HEK293 (cell line): ENCODE measurements around the gene FRMD3.

Experiments
- CTCF ChIA-PET: fragments of 350-600 bp; formaldehyde crosslinking; extraction: SDS; loops from one replicate; lab custom pipeline; 2021; ENCODE audit warnings: antibody characterized with exemption; lab: Yijun Ruan, JAX
- POLR2A ChIA-PET: fragments of 300-600 bp; formaldehyde crosslinking; extraction: SDS; loops from one replicate; lab custom pipeline; 2020; ENCODE audit warnings: antibody characterized with exemption, inconsistent platforms; lab: Yijun Ruan, JAX
- H3K27ac ChIP-seq: fragments of 200-500 bp; sonication (Bioruptor generic); 2 replicates; pipeline ENCODE4 v1.5.1; 2014; ENCODE audit warnings: low read depth, low read length, control low read depth, inconsistent platforms; ENCODE audit errors: extremely low read depth
- H3K36me3 ChIP-seq, 2 experiments: fragments of 200-500 bp in 1 of 2; sonication (Bioruptor generic) in 1 of 2; 1 replicate in 1 of 2; 2 replicates in 1 of 2; pipeline ENCODE4 v1.5.1; 2014 to 2017; ENCODE audit warnings: inconsistent platforms in 2 of 2, low read length in 2 of 2; ENCODE audit not compliant: control insufficient read depth in 2 of 2, insufficient read depth in 1 of 2
- H3K4me1 ChIP-seq: fragments of 200-500 bp; sonication (Bioruptor generic); 2 replicates; pipeline ENCODE4 v1.5.1; 2014; ENCODE audit warnings: mild to moderate bottlenecking, low read length, inconsistent platforms; ENCODE audit not compliant: control insufficient read depth, insufficient read depth
- H3K4me3 ChIP-seq: 2 replicates; pipeline ENCODE4 v1.5.1; 2011; ENCODE audit warnings: low read depth, mild to moderate bottlenecking, control low read depth, low read length, moderate library complexity
- H3K9me3 ChIP-seq: fragments of 200-500 bp; sonication (Bioruptor generic); 2 replicates; pipeline ENCODE4 v1.5.1; 2014; ENCODE audit warnings: low read depth, low read length, inconsistent platforms; ENCODE audit not compliant: control insufficient read depth, insufficient read depth
- GFI1B ChIP-seq: fragments of 450-650 bp; formaldehyde crosslinking; IDR thresholded peaks from 2 replicates; pipeline ENCODE4 v1.5.1; 2016; ENCODE audit warnings: missing biosample characterization, missing genetic modification characterization
- KLF10 ChIP-seq: fragments of 450-650 bp; IDR thresholded peaks from 2 replicates; pipeline ENCODE4 v1.5.1; 2018; ENCODE audit warnings: missing biosample characterization, mild to moderate bottlenecking, missing genetic modification characterization
- REPIN1 ChIP-seq: fragments of 450-650 bp; formaldehyde crosslinking; IDR thresholded peaks from 2 replicates; pipeline ENCODE4 v1.5.1; 2017; ENCODE audit warnings: missing biosample characterization, missing genetic modification characterization, low read depth
- TCF7L2 ChIP-seq: IDR thresholded peaks from 2 replicates; pipeline ENCODE4 v1.6.1; 2011; ENCODE audit warnings: low read depth, mild to moderate bottlenecking, inconsistent platforms, low read length, moderate library complexity, borderline replicate concordance
- ZBTB21 ChIP-seq: fragments of 450-650 bp; formaldehyde crosslinking; IDR thresholded peaks from 2 replicates; pipeline ENCODE4 v1.5.1; 2017; ENCODE audit warnings: missing biosample characterization, missing genetic modification characterization
- ZFHX2 ChIP-seq: fragments of 450-650 bp; formaldehyde crosslinking; conservative IDR thresholded peaks from 2 replicates; pipeline ENCODE4 v1.5.1; 2016; ENCODE audit warnings: missing biosample characterization, missing genetic modification characterization
- ZNF133 ChIP-seq: fragments of 450-650 bp; formaldehyde crosslinking; IDR thresholded peaks from 2 replicates; pipeline ENCODE4 v1.5.1; 2016; ENCODE audit warnings: missing biosample characterization, missing genetic modification characterization
- ZNF266 ChIP-seq: fragments of 450-650 bp; formaldehyde crosslinking; IDR thresholded peaks from 2 replicates; pipeline ENCODE4 v1.5.1; 2016; ENCODE audit warnings: missing biosample characterization, missing genetic modification characterization, low read depth
- ZNF274 ChIP-seq, 2 experiments: fragments of 200-500 bp in 1 of 2; fragments of 450-650 bp in 1 of 2; sonication (Bioruptor generic) in 1 of 2; formaldehyde crosslinking in 1 of 2; IDR thresholded peaks; 2 replicates each; pipeline versions ENCODE4 v1.5.1 to v1.6.1; 2014 to 2016; ENCODE audit warnings: borderline replicate concordance in 1 of 2, inconsistent platforms in 1 of 2, low read length in 1 of 2, missing biosample characterization in 1 of 2, missing genetic modification characterization in 1 of 2
- ZNF292 ChIP-seq: fragments of 450-650 bp; formaldehyde crosslinking; IDR thresholded peaks from 2 replicates; pipeline ENCODE4 v1.5.1; 2016; ENCODE audit warnings: low read depth, missing biosample characterization, missing genetic modification characterization, borderline replicate concordance
- ZNF335 ChIP-seq: fragments of 450-650 bp; formaldehyde crosslinking; conservative IDR thresholded peaks from 2 replicates; pipeline ENCODE4 v1.5.1; 2016; ENCODE audit warnings: missing biosample characterization, missing genetic modification characterization
- ZNF404 ChIP-seq: fragments of 450-650 bp; formaldehyde crosslinking; IDR thresholded peaks from 2 replicates; pipeline ENCODE4 v1.5.1; 2017; ENCODE audit warnings: missing biosample characterization, missing genetic modification characterization
- ZNF416 ChIP-seq: fragments of 450-650 bp; formaldehyde crosslinking; IDR thresholded peaks from 2 replicates; pipeline ENCODE4 v1.5.1; 2016; ENCODE audit warnings: missing biosample characterization, missing genetic modification characterization
- ZNF521 ChIP-seq: fragments of 450-650 bp; formaldehyde crosslinking; IDR thresholded peaks from 2 replicates; pipeline ENCODE4 v1.5.1; 2017; ENCODE audit warnings: missing biosample characterization, mild to moderate bottlenecking, missing genetic modification characterization
- ZNF560 ChIP-seq: fragments of 450-650 bp; formaldehyde crosslinking; IDR thresholded peaks from 2 replicates; pipeline ENCODE4 v1.5.1; 2017; ENCODE audit warnings: missing biosample characterization, missing genetic modification characterization, borderline replicate concordance
- ZNF610 ChIP-seq: fragments of 450-650 bp; formaldehyde crosslinking; IDR thresholded peaks from 2 replicates; pipeline ENCODE4 v1.5.1; 2016; ENCODE audit warnings: missing biosample characterization, missing genetic modification characterization, borderline replicate concordance
- ZNF660 ChIP-seq: fragments of 450-650 bp; IDR thresholded peaks from 2 replicates; pipeline ENCODE4 v1.5.1; 2018; ENCODE audit warnings: missing biosample characterization, mild to moderate bottlenecking, missing genetic modification characterization
- ZNF747 ChIP-seq: fragments of 450-650 bp; formaldehyde crosslinking; IDR thresholded peaks from 2 replicates; pipeline ENCODE4 v1.5.1; 2016; ENCODE audit warnings: missing biosample characterization, missing genetic modification characterization
- ZNF785 ChIP-seq: fragments of 450-650 bp; formaldehyde crosslinking; IDR thresholded peaks from 2 replicates; pipeline ENCODE4 v1.5.1; 2016; ENCODE audit warnings: missing biosample characterization, missing genetic modification characterization
- TF ChIP-seq, protein P1 (sequence below): fragments of 450-650 bp; formaldehyde crosslinking; IDR thresholded peaks from 2 replicates; pipeline ENCODE4 v1.5.1; 2016; ENCODE audit warnings: missing biosample characterization, missing genetic modification characterization, low read depth
- TF ChIP-seq, protein P2 (sequence below): fragments of 450-650 bp; IDR thresholded peaks from 2 replicates; pipeline ENCODE4 v1.5.1; 2018; ENCODE audit warnings: missing biosample characterization, missing genetic modification characterization

The FRMD3 gene

DNA sequence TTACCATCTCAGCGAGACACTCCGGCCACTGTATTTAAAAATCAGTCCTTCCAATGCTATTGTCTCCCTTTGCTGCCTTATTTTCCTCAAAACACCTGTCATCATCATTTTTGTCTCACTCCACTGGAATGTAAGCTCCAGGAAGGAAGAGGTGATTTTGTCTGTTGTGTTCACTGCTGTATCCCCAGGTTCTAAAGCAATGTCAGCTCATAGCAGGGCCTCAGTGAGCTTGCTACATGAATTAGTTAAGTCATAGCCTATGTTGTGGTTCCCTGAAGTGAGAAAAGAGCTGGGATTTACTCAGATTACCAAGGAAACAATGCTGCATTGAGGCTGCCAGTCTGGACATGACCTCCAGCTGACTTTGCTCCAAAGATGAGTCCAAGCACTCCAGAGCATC, 337.7 kb downstream of the FRMD3 start:
- TF ChIP-seq KLF10 (tag by site-specific recombination) (no peak), ZNF292 (no peak), ZNF660 (no peak), ZNF133 (tag by site-specific recombination) (no peak), ZNF266 (no peak), ZNF610 (tag by site-specific recombination) (no peak), ZNF404 (tag by site-specific recombination) (no peak), ZNF747 (tag by site-specific recombination) (no peak), GFI1B (no peak), ZNF274 (IDR thresholded peaks at IDR 0.05; ENCODE audit: low read length) (no peak), ZNF274 (tag by site-specific recombination; IDR thresholded peaks at IDR 0.05; ENCODE audit: borderline replicate concordance) (no peak), ZNF521 (tag by site-specific recombination) (no peak), ZNF416 (no peak), REPIN1 (tag by site-specific recombination) (no peak), ZBTB21 (tag by site-specific recombination) (no peak)
- TF ChIP-seq, protein P1, sequence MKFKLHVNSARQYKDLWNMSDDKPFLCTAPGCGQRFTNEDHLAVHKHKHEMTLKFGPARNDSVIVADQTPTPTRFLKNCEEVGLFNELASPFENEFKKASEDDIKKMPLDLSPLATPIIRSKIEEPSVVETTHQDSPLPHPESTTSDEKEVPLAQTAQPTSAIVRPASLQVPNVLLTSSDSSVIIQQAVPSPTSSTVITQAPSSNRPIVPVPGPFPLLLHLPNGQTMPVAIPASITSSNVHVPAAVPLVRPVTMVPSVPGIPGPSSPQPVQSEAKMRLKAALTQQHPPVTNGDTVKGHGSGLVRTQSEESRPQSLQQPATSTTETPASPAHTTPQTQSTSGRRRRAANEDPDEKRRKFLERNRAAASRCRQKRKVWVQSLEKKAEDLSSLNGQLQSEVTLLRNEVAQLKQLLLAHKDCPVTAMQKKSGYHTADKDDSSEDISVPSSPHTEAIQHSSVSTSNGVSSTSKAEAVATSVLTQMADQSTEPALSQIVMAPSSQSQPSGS (tag by site-specific recombination), result no peak
- Histone ChIP-seq H3K9me3 (no peaks in the 10 kb centered on the region), H3K27ac (no peak overlapping the region), H3K36me3 (no peaks in the 10 kb centered on the region), H3K4me3 (no peak overlapping the region), H3K4me1 (0 out of 2 replicates have a peak, but pooled peaks cover 2% of the 10 kb centered on the region)
- CTCF ChIA-PET, result interaction anchor here (0.6 to 2.8 kb wide), 9 partner anchors 9 to 711 kb away, joined by 3 to 15 read pairs (median 3); no protein-coding TSS in a partner anchor
- POLR2A ChIA-PET, result no interaction called here

DNA sequence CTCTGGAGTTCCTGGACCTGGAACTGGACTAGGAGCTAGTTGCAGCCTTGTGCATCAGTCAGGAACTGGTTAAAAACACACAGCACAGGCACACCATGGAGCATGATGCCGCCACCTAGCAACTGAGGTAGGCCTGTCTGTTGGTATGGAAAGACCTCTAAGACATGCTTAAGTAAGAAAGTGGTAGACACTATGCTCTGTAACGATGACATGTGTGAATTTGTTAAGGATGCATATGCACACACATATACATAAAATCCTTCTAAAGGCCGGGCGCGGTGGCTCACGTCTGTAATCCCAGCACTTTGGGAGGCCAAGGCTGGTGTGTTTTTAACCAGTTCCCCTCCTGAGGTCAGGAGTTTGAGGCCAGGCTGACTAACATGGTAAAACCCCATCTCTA, 338.4 kb downstream of the FRMD3 start:
- ChIA-PET POLR2A (interaction anchor here (0.7 kb wide), 2 partner anchors 84 to 127 kb away, joined by 3 read pairs; no protein-coding TSS in a partner anchor), CTCF (interaction anchor here (0.6 to 2.8 kb wide), 6 partner anchors 12 to 712 kb away, joined by 3 to 15 read pairs (median 6); no protein-coding TSS in a partner anchor)
- no peaks in the 10 kb centered on the region for H3K9me3 ChIP-seq
- H3K4me3 ChIP-seq, result no peak overlapping the region
- H3K36me3 ChIP-seq, result no peaks in the 10 kb centered on the region
- TF ChIP-seq TCF7L2 (no peak), ZNF785 (tag by site-specific recombination) (no peak), ZNF560 (tag by site-specific recombination) (no peak), ZNF335 (tag by site-specific recombination) (no peak), ZFHX2 (tag by site-specific recombination) (no peak)
- TF ChIP-seq, protein P2, sequence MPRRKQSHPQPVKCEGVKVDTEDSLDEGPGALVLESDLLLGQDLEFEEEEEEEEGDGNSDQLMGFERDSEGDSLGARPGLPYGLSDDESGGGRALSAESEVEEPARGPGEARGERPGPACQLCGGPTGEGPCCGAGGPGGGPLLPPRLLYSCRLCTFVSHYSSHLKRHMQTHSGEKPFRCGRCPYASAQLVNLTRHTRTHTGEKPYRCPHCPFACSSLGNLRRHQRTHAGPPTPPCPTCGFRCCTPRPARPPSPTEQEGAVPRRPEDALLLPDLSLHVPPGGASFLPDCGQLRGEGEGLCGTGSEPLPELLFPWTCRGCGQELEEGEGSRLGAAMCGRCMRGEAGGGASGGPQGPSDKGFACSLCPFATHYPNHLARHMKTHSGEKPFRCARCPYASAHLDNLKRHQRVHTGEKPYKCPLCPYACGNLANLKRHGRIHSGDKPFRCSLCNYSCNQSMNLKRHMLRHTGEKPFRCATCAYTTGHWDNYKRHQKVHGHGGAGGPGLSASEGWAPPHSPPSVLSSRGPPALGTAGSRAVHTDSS, result no peak
- 0 out of 2 replicates have a peak, but pooled peaks cover 2% of the 10 kb centered on the region for H3K4me1 ChIP-seq
- no peak overlapping the region for H3K27ac ChIP-seq
